Calu3 (cell line): ENCODE measurements around the gene FGB. TPM values are rescaled to one million over a fixed set of nuclear protein-coding genes. Genes with fewer than 3 reads are reported as not detected.

Source experiments
- BruUV-seq: library from RNA; stranded (reverse); fragments of 400-500 nt; replicated peaks from 2 replicates; lab custom pipeline; 2021; lab: Mats Ljungman, UMichigan
- CTCF ChIA-PET: fragments of 300-600 bp; sonication (Branson Sonifier 250); formaldehyde crosslinking; loops from one replicate; lab custom pipeline; 2022; ENCODE audit warnings: antibody characterized with exemption; lab: Charles Lee
- DNase-seq: peaks from one replicate; pipeline ENCODE4 v3.0.0; 2022
- H3K27ac Mint-ChIP-seq: one replicate; pipeline ENCODE4 v1.8.0; 2022; ENCODE audit warnings: mixed read lengths; ENCODE audit not compliant: unreplicated experiment
- H3K27me3 Mint-ChIP-seq: one replicate; pipeline ENCODE4 v1.8.0; 2022; ENCODE audit warnings: mixed read lengths; ENCODE audit not compliant: unreplicated experiment
- H3K36me3 Mint-ChIP-seq: one replicate; pipeline ENCODE4 v1.8.0; 2022; ENCODE audit warnings: mild to moderate bottlenecking, moderate library complexity, mixed read lengths; ENCODE audit not compliant: insufficient read depth, unreplicated experiment
- H3K4me1 Mint-ChIP-seq: one replicate; pipeline ENCODE4 v1.8.0; 2022; ENCODE audit warnings: mild to moderate bottlenecking, low read depth, mixed read lengths; ENCODE audit not compliant: unreplicated experiment
- H3K4me3 Mint-ChIP-seq: one replicate; pipeline ENCODE4 v1.8.0; 2022; ENCODE audit warnings: mild to moderate bottlenecking, low read depth, moderate library complexity, mixed read lengths; ENCODE audit not compliant: unreplicated experiment
- H3K9me3 Mint-ChIP-seq: one replicate; pipeline ENCODE4 v1.8.0; 2022; ENCODE audit warnings: low read depth, mixed read lengths; ENCODE audit not compliant: unreplicated experiment
- intact Hi-C: fragments of 100-400 bp; cut with micrococcal nuclease; formaldehyde crosslinking; loops from one replicate; pipeline ENCODE4 v1.10.0; 2022; ENCODE audit not compliant: unreplicated experiment
- total RNA-seq: library from RNA; stranded (reverse); gene quantifications from 2 replicates; pipeline ENCODE4 v1.2.3, GENCODE V29; 2022
- TF ChIP-seq, protein P1 (sequence below): fragments of 200-600 bp; IDR thresholded peaks from one replicate; pipeline ENCODE4 v1.8.0; 2022; ENCODE audit warnings: antibody characterized with exemption; ENCODE audit not compliant: unreplicated experiment

The FGB gene
- total RNA-seq, 1 experiment from 2014 or later = 0.38 TPM

GRCh38 chr4:154584259-154584658 is 21.4 kb downstream of the FGB start:
- H3K4me1 Mint-ChIP-seq = peaks cover 3% of the 10 kb centered on the region
- no peaks in the 10 kb centered on the region for H3K27me3 Mint-ChIP-seq
- H3K36me3 Mint-ChIP-seq = no peaks in the 10 kb centered on the region
- DNase-seq = no peak
- CTCF ChIA-PET = no interaction called here
- TF ChIP-seq, protein P1, sequence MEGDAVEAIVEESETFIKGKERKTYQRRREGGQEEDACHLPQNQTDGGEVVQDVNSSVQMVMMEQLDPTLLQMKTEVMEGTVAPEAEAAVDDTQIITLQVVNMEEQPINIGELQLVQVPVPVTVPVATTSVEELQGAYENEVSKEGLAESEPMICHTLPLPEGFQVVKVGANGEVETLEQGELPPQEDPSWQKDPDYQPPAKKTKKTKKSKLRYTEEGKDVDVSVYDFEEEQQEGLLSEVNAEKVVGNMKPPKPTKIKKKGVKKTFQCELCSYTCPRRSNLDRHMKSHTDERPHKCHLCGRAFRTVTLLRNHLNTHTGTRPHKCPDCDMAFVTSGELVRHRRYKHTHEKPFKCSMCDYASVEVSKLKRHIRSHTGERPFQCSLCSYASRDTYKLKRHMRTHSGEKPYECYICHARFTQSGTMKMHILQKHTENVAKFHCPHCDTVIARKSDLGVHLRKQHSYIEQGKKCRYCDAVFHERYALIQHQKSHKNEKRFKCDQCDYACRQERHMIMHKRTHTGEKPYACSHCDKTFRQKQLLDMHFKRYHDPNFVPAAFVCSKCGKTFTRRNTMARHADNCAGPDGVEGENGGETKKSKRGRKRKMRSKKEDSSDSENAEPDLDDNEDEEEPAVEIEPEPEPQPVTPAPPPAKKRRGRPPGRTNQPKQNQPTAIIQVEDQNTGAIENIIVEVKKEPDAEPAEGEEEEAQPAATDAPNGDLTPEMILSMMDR = no peak
- no peak overlapping the region for H3K27ac Mint-ChIP-seq
- no TSS peak for BruUV-seq
- no peak overlapping the region for H3K4me3 Mint-ChIP-seq
- intact Hi-C loops = no loop called here
- H3K9me3 Mint-ChIP-seq = no peaks in the 10 kb centered on the region

- no peak for DNase-seq
- Mint-ChIP-seq H3K36me3 (no peaks in the 10 kb centered on the region), H3K27me3 (no peaks in the 10 kb centered on the region), H3K4me1 (peaks cover 15% of the 10 kb centered on the region), H3K27ac (no peak overlapping the region), H3K9me3 (no peaks in the 10 kb centered on the region), H3K4me3 (no peak overlapping the region)
- no TSS peak for BruUV-seq
- intact Hi-C loops = no loop called here
- CTCF ChIA-PET = no interaction called here
- TF ChIP-seq, protein P1 = no peak
These were observed 22.7 kb downstream of the FGB start for GRCh38 chr4:154585369-154586018.

- no peak for DNase-seq
- Mint-ChIP-seq H3K36me3 (no peaks in the 10 kb centered on the region), H3K27me3 (no peaks in the 10 kb centered on the region), H3K27ac (no peak overlapping the region), H3K4me1 (peaks cover 24% of the 10 kb centered on the region), H3K9me3 (no peaks in the 10 kb centered on the region), H3K4me3 (no peak overlapping the region)
- no TSS peak for BruUV-seq
- intact Hi-C loops = no loop called here
- CTCF ChIA-PET = no interaction called here
- TF ChIP-seq, protein P1 = no peak
These were observed 23.7 kb downstream of the FGB start for GRCh38 chr4:154586296-154587033.

GRCh38 chr4:154588198-154588597 is 25.4 kb downstream of the FGB start:
- no peak for DNase-seq
- Mint-ChIP-seq H3K36me3 (no peaks in the 10 kb centered on the region), H3K27ac (no peak overlapping the region), H3K4me1 (peaks cover 26% of the 10 kb centered on the region), H3K4me3 (no peak overlapping the region), H3K27me3 (no peaks in the 10 kb centered on the region), H3K9me3 (no peaks in the 10 kb centered on the region)
- no TSS peak for BruUV-seq
- TF ChIP-seq, protein P1 = no peak
- CTCF ChIA-PET = no interaction called here
- intact Hi-C loops = no loop called here
